Measurements from ENCODE around the gene IPO11. TPM values are rescaled to one million over a fixed set of nuclear protein-coding genes. Genes with fewer than 3 reads are reported as not detected.

The IPO11 gene
- total RNA-seq, 1 experiment from 2014 or later, result 16.1 TPM

DNA sequence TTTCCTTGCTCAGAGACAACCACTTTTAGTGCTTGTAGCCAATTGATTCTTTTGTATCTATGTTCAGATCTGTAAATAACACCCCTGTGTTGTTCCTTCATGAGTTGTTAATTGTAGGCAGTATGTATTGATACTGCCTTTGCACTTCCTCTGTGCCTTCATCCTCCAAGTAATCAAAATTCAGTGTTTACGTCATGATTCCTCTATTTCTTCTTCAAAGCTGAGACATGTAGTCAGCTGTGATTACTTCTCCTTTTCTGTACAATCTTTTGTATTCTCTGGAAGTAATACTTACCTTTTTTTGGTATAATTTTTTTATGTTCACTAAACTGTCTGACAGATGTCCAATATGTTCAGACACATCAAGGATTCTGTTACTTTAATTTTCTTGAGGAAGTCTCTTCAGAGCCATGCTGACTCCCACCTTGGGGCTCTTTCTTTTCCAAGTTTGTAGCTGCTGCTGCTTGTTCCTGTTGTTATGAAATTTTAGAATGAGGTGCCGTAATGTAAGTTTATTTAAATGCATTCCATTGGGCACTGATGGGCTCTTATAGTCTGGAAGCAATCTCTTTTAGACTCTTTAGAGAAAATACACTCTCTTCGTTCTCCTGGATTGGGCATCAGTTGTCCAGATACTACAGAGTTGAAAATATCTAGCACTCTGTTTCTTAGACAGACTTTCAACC lies 135.5 kb downstream of the IPO11 start:
- H3K79me2 ChIP-seq (ENCODE audit: low read length), result no peaks in the 10 kb centered on the region
- CTCF ChIA-PET, result no interaction called here

DNA sequence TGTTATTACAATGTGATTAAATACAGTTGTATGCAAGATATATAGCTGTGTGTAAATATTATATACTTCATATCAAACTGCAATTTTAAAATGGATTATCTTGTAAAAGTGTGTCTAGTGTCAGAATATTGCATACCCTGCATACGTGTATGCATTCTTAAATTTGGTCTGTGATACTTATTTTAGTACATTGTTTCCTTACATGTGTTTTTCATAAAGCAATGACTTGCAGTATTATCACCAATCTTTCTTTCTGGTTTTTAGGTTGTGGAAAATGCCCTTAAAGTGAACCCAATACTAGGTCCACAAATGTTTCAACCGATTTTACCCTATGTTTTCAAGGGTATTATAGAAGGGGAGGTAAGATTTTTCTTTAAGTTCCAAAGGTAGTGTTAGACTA lies 137.5 kb downstream of the IPO11 start:
- no peaks in the 10 kb centered on the region for H3K9me2 ChIP-seq (replicated peaks; ENCODE audit: low read length)
- intact Hi-C loops (cut with micrococcal nuclease), result no loop called here
- ChIA-PET CTCF (no interaction called here), POLR2A (ENCODE audit: unreplicated experiment) (no interaction called here)
- no peaks in the 10 kb centered on the region for H3K9me3 ChIP-seq (ENCODE audit: low read length)
- H3K9ac ChIP-seq (ENCODE audit: low read length), result no peak overlapping the region
- no peak overlapping the region for H3K4me3 ChIP-seq (ENCODE audit: low read length)
- no TSS peak for BruUV-seq (replicated peaks)
- DNase-seq, result no peak
- no peaks in the 10 kb centered on the region for H4K20me1 ChIP-seq (ENCODE audit: low read length)
- TF ChIP-seq, protein P1, sequence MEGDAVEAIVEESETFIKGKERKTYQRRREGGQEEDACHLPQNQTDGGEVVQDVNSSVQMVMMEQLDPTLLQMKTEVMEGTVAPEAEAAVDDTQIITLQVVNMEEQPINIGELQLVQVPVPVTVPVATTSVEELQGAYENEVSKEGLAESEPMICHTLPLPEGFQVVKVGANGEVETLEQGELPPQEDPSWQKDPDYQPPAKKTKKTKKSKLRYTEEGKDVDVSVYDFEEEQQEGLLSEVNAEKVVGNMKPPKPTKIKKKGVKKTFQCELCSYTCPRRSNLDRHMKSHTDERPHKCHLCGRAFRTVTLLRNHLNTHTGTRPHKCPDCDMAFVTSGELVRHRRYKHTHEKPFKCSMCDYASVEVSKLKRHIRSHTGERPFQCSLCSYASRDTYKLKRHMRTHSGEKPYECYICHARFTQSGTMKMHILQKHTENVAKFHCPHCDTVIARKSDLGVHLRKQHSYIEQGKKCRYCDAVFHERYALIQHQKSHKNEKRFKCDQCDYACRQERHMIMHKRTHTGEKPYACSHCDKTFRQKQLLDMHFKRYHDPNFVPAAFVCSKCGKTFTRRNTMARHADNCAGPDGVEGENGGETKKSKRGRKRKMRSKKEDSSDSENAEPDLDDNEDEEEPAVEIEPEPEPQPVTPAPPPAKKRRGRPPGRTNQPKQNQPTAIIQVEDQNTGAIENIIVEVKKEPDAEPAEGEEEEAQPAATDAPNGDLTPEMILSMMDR (conservative IDR thresholded peaks at IDR 0.05; ENCODE audit: low read depth, low read length), result no peak
- no peak for TF ChIP-seq EZH2phosphoT487 (IDR thresholded peaks at IDR 0.05; ENCODE audit: borderline replicate concordance, low read length)
- no peak for TF ChIP-seq EZH2 (IDR thresholded peaks at IDR 0.05; ENCODE audit: low read length, unreplicated experiment)
- H3F3A ChIP-seq (ENCODE audit: low read length, unreplicated experiment), result no peaks in the 10 kb centered on the region
- no peak for ATAC-seq
- no peak overlapping the region for H3K4me2 ChIP-seq (ENCODE audit: low read length)
- no peak overlapping the region for H3K27ac ChIP-seq (ENCODE audit: low read length)
- no peak overlapping the region for H2AFZ ChIP-seq (ENCODE audit: low read length)
- no peaks in the 10 kb centered on the region for H3K79me2 ChIP-seq (ENCODE audit: low read length)
- no peaks in the 10 kb centered on the region for H3K27me3 ChIP-seq (ENCODE audit: low read length)
- H3K4me1 ChIP-seq (ENCODE audit: insufficient read depth, low read length), result peaks cover 19% of the 10 kb centered on the region
- H3K36me3 ChIP-seq (ENCODE audit: low read depth, low read length), result peaks cover 5% of the 10 kb centered on the region; the same call in 1 of the 2 replicates

More for the DNA sequence above, 135.5 kb downstream of the IPO11 start:
- no peaks in the 10 kb centered on the region for H3K9me3 ChIP-seq (ENCODE audit: low read length)
- no peak overlapping the region for H3K4me2 ChIP-seq (ENCODE audit: low read length)
- POLR2A ChIA-PET (ENCODE audit: unreplicated experiment), result no interaction called here
- no peak overlapping the region for H3K4me3 ChIP-seq (ENCODE audit: low read length)
- H3K9me2 ChIP-seq (replicated peaks; ENCODE audit: low read length), result no peaks in the 10 kb centered on the region
- no peak overlapping the region for H3K27ac ChIP-seq (ENCODE audit: low read length)
- DNase-seq (no peak), ATAC-seq (no peak)
- H2AFZ ChIP-seq (ENCODE audit: low read length), result no peak overlapping the region
- no TSS peak for BruUV-seq (replicated peaks)
- H3F3A ChIP-seq (ENCODE audit: low read length, unreplicated experiment), result no peaks in the 10 kb centered on the region
- H3K4me1 ChIP-seq (ENCODE audit: insufficient read depth, low read length), result peaks cover 11% of the 10 kb centered on the region
- H3K36me3 ChIP-seq (ENCODE audit: low read depth, low read length), result no peaks in the 10 kb centered on the region
- no peaks in the 10 kb centered on the region for H3K27me3 ChIP-seq (ENCODE audit: low read length)
- intact Hi-C loops (cut with micrococcal nuclease), result no loop called here
- TF ChIP-seq EZH2 (IDR thresholded peaks at IDR 0.05; ENCODE audit: low read length, unreplicated experiment), result no peak
- TF ChIP-seq EZH2phosphoT487 (IDR thresholded peaks at IDR 0.05; ENCODE audit: borderline replicate concordance, low read length), result no peak
- TF ChIP-seq, protein P1 (conservative IDR thresholded peaks at IDR 0.05; ENCODE audit: low read depth, low read length), result no peak
- no peaks in the 10 kb centered on the region for H4K20me1 ChIP-seq (ENCODE audit: low read length)
- H3K9ac ChIP-seq (ENCODE audit: low read length), result no peak overlapping the region

DNA sequence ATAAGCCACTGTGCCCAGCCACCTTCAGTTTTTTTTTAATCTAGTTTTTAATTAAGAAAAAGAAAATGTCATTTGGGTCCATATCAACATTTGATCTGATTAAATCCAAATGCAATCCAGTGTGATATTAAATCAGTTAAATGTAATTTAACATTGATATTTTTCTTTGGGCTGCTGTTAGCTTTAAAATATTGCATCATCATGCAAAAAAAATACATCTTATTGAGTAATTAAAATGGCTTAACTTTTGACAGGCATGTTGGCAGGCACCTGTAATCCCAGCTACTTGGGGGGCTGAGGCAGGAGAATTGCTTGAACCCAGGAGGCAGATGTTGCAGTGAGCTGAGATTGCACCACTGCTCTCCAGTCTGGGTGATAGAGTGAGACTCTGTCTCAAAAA lies 143.4 kb downstream of the IPO11 start:
- Histone ChIP-seq H3K9me3 (ENCODE audit: low read length) (no peaks in the 10 kb centered on the region), H3K4me1 (ENCODE audit: insufficient read depth, low read length) (peaks cover 19% of the 10 kb centered on the region), H4K20me1 (ENCODE audit: low read length) (no peaks in the 10 kb centered on the region), H2AFZ (ENCODE audit: low read length) (no peak overlapping the region), H3K36me3 (ENCODE audit: low read depth, low read length) (peaks cover 5% of the 10 kb centered on the region; the same call in 1 of the 2 replicates), H3K9ac (ENCODE audit: low read length) (no peak overlapping the region), H3K27ac (ENCODE audit: low read length) (no peak overlapping the region), H3K27me3 (ENCODE audit: low read length) (no peaks in the 10 kb centered on the region), H3F3A (ENCODE audit: low read length, unreplicated experiment) (no peaks in the 10 kb centered on the region), H3K9me2 (replicated peaks; ENCODE audit: low read length) (no peaks in the 10 kb centered on the region), H3K79me2 (ENCODE audit: low read length) (no peaks in the 10 kb centered on the region), H3K4me2 (ENCODE audit: low read length) (no peak overlapping the region), H3K4me3 (ENCODE audit: low read length) (no peak overlapping the region)
- no peak for DNase-seq
- no TSS peak for BruUV-seq (replicated peaks)
- no peak for ATAC-seq
- CTCF ChIA-PET, result no interaction called here
- POLR2A ChIA-PET (ENCODE audit: unreplicated experiment), result interaction anchor here (0.6 kb wide), 1 partner anchor 16 kb away, joined by 5 read pairs; no protein-coding TSS in a partner anchor
- TF ChIP-seq, protein P1 (conservative IDR thresholded peaks at IDR 0.05; ENCODE audit: low read depth, low read length), result no peak
- TF ChIP-seq EZH2 (IDR thresholded peaks at IDR 0.05; ENCODE audit: low read length, unreplicated experiment) (no peak), EZH2phosphoT487 (IDR thresholded peaks at IDR 0.05; ENCODE audit: borderline replicate concordance, low read length) (no peak)
- intact Hi-C loops (cut with micrococcal nuclease), result no loop called here
